Suprapubic skin (tissue), 4 donors: ENCODE measurements around the gene ATP13A3.

Experiments used
- POLR2A ChIP-seq, 2 donors: fragments of 450-650 bp; IDR thresholded peaks; one replicate each; pipeline ENCODE4 v1.6.1; 2017; ENCODE audit warnings: antibody characterized with exemption in 2 of 2, mild to moderate bottlenecking in 2 of 2, moderate library complexity in 2 of 2
- POLR2AphosphoS5 ChIP-seq, 3 donors: sonication (generic); formaldehyde crosslinking; IDR thresholded peaks; one replicate each; pipeline ENCODE4 v1.6.1; 2017; ENCODE audit warnings: antibody characterized with exemption in 3 of 3
- TF ChIP-seq, protein P1 (sequence below), 2 donors: fragments of 200-600 bp in 1 of 2; fragments of 450-650 bp in 1 of 2; sonication (generic) in 1 of 2; IDR thresholded peaks; one replicate each; pipeline ENCODE4 v1.5.1; 2016 to 2019; ENCODE audit warnings: antibody characterized with exemption in 2 of 2, mild to moderate bottlenecking in 1 of 2, moderate library complexity in 1 of 2

GRCh38 chr3:194373028-194373427 lies 113.8 kb downstream of the ATP13A3 start:
- TF ChIP-seq, protein P1, sequence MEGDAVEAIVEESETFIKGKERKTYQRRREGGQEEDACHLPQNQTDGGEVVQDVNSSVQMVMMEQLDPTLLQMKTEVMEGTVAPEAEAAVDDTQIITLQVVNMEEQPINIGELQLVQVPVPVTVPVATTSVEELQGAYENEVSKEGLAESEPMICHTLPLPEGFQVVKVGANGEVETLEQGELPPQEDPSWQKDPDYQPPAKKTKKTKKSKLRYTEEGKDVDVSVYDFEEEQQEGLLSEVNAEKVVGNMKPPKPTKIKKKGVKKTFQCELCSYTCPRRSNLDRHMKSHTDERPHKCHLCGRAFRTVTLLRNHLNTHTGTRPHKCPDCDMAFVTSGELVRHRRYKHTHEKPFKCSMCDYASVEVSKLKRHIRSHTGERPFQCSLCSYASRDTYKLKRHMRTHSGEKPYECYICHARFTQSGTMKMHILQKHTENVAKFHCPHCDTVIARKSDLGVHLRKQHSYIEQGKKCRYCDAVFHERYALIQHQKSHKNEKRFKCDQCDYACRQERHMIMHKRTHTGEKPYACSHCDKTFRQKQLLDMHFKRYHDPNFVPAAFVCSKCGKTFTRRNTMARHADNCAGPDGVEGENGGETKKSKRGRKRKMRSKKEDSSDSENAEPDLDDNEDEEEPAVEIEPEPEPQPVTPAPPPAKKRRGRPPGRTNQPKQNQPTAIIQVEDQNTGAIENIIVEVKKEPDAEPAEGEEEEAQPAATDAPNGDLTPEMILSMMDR (IDR thresholded peaks at IDR 0.05), result no peak
- no peak for TF ChIP-seq POLR2AphosphoS5 (IDR thresholded peaks at IDR 0.05)
- no peak for TF ChIP-seq POLR2A (IDR thresholded peaks at IDR 0.05)
